ENCODE results near the gene DNAH1.

The DNAH1 gene

DNA sequence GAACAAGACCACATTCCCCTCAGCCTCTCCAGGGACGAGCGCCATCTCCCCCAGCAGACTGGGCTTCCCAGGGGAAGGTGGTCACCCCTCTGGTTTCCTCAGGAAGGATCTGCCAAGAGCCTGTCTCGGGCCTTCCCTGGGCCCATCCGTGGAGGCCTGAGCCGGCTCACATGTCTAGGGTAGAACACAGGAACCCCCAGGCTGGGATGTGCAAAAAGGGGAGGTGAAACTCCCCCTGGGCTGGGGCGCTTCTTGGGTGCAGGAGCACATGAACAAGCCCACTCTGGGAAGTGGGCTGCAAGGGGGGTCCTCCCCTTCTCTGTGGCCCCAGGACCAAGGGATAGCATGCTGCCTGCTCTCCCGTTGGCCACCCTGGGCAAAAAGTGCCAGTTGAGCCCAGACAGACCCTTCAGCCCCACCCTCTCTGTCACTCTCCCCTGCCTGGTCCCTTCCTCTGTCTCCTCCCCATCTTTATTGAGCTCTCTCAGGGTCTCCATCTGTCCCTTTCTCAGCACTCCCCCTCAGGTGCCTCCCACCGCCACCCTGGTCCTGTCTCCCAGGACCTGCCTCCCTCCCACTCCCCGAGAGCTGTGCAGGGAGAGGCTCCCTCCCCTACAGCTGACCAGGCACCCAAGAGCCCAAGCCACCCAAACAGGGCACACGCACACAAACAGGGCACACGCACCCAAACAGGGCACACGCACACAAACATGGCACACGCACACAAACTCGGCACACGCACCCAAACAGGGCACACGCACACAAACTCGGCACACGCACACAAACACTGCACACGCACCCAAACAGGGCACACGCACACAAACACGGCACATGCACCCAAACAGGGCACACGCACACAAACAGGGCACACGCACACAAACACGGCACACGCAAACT is 127.9 kb downstream of the DNAH1 start:
- in situ Hi-C loops (cut with MboI; ENCODE audit: low sequenced_read_pairs) = no loop called here

DNA sequence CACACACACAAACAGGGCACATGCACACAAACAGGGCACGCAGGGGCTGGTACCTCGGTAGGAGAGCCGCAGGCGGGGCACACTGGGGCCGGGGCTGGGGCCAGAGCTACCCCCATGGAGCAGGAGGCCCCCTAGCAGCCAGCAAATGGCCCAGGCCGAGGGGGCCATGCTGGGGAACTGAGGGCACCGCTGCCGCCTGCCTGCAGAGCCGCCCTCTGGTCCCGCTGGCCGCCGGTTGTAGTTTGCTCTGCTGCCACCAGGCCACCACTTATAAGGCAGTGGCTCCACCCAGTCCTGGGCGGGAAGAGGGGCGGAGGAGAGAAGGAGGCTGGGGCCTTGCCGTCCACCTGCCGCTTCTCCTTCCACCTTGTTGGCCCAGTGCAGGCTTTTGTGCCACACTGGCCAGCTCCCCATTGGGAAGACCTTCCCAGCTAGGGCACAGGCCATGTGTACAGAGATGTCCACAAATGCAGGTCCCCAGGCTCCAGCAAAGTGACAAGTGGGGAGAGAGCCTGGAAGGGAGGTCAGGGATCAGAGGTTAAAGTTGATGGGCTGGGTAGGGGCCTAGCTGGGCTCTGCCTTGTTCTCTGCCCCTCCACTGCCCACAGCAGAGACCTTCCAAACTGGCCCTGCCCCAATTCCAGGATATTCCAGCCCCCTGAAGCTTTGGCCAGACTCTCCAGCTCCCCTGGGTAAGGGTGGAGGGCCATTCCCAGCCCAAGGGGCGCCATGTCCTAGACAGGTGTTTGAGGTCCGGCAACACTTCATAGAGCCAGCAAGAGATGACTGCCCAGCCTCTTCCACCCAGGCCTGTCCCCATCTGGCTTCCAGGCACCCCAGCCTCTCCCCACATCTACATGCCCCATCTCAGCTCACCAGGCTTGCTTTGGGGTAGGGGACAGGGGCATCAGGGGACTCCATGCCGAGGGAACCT is 129.0 kb downstream of the DNAH1 start, which contains the start of gene SEMA3G:
TSS of gene SEMA3G (minus strand) at position 244 of the 934 bp plus-strand sequence. CDS start at position 168, 76 bp downstream.
- in situ Hi-C loops (cut with MboI; ENCODE audit: low sequenced_read_pairs) = no loop called here

DNA sequence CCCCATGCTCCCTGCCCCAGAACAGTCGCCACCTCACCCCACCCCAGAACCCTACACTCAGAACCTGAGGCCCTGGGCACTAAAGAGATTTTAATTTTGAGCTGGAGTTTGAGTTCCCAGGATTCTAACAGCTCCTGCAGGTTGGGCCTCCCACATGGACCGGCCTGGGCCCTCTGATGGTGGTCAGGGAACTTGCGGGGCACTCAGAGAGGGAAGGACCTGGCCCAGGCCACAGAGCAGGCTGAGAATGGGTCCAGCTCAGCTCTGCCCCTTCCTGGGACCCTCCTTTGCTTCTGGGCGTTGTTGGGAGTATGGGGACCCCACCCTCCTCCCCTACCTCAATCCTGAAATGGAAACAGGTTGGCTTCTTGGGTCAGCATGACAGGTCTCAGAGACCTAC is 129.9 kb downstream of the DNAH1 start:
- in situ Hi-C loops (cut with MboI; ENCODE audit: low sequenced_read_pairs) = no loop called here

DNA sequence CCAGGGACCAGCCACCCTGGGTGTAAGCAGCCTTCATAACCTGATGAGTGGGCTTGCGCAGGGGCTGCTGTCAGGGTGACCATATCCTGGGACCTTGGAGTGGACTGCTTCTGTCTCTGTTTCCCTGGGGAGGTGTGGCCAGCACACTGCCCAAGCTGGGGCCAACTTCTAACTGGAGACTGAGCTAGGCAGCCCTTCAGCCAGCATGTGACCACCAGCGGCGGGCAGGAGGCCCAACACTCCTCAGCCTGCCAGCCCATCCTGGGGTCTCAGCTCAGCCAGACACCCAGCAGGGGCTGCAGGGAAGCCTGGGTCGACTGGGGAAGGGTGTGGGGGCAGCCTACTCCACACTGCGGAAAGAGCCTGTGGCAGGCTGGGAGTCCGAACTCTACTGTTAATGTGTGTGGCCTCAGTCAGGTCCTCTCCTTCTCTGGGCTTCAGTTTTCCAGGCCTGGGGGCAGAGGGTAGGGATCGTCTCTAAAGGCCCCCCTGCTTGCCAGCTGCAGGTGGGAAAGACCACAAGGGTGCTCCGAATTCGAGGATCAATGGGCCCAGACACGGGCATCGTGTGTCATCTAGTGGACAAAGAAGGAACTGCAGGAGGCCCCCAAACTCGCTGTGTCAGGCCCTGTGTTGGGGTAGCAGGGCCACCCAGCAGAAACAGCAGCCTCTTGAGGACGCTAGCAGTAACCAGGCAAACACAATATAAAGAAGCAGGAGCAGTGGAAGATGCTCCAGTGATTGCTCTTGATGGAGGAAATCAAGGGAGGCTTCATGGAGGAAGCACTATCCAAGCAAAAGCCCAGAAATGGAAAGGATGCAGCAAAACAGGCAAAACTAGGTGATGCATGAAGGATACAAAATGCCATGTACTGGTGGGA is 130.8 kb downstream of the DNAH1 start:
- in situ Hi-C loops (cut with MboI; ENCODE audit: low sequenced_read_pairs) = no loop called here

DNA sequence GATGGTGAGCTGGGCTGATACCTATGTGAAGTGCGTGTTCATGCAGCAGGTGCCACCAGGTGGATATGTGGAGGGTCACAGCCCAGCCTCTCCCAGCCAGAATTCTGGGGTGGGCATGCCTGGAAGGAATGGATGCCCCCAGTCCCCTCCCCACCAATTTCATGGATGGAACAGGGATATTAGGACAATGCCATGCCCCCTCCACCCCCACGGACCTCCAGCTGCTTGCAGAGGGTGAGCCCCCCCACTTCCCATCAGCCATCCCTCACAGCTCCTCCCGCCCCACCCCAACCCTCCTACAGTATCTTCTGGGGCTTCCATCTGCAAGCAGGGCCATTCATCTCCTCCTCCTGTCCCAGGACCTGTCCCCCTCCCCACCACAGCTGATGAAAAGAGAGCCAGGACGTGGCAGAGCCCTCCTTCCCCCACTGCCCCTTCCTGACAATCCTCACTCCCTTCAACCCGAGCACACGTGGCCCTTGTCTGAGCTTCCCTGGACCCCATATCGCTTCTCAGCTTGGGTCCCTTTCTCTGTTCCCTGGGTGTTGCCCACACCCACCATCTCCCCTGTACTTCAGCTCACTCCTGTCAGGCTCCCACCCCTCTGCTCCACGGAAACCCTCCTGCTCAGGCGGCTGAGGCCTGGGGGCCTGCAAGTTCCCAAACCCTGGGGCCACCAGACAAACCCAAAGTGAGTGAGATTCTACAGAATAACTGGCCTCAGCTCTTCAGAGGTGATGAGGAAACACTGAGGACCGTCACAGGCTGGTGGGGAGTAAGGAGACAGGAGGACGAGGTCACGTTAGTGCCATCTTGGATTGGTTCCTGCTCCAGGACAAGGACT is 131.6 kb downstream of the DNAH1 start:
- in situ Hi-C loops (cut with MboI; ENCODE audit: low sequenced_read_pairs) = no loop called here
